PFSK-1 (cell line): ENCODE measurements around the gene DENND4B.

Experiments
- FOXP2 ChIP-seq: optimal IDR thresholded peaks from 2 replicates; pipeline ENCODE3; 2011; ENCODE audit warnings: borderline replicate concordance, control low read depth, inconsistent platforms; ENCODE audit not compliant: insufficient read depth; ENCODE audit errors: extremely low read length, extremely low read depth
- POLR2AphosphoS5 ChIP-seq: IDR thresholded peaks from 2 replicates; pipeline ENCODE4 v1.6.1; 2012; ENCODE audit warnings: low read depth, mild to moderate bottlenecking, control low read depth, low read length, moderate library complexity
- REST ChIP-seq, 2 experiments: IDR thresholded peaks; 2 replicates each; pipeline versions ENCODE4 v1.6.1 to v1.8.0; 2011 to 2012; ENCODE audit warnings: low read depth in 2 of 2, low read length in 2 of 2, control low read depth in 1 of 2, inconsistent platforms in 1 of 2, mild to moderate bottlenecking in 1 of 2, moderate library complexity in 1 of 2; ENCODE audit not compliant: insufficient read depth in 1 of 2
- SIN3A ChIP-seq: IDR thresholded peaks from 2 replicates; pipeline ENCODE4 v1.6.1; 2012; ENCODE audit warnings: mild to moderate bottlenecking, low read length, moderate library complexity, borderline replicate concordance; ENCODE audit not compliant: insufficient read depth
- TAF1 ChIP-seq: IDR thresholded peaks from 2 replicates; pipeline ENCODE4 v1.6.1; 2012; ENCODE audit warnings: low read length, control low read depth, borderline replicate concordance; ENCODE audit not compliant: insufficient read depth

Gene DENND4B

GRCh38 chr1:153888533-153888932 lies 58.0 kb downstream of the DENND4B start:
- TF ChIP-seq SIN3A (no peak), POLR2AphosphoS5 (no peak), REST (IDR thresholded peaks at IDR 0.05; ENCODE audit: insufficient read depth in 1 of 2, low read depth in 2 of 2, low read length in 2 of 2) (no peak), TAF1 (no peak), FOXP2 (no peak)

DNA sequence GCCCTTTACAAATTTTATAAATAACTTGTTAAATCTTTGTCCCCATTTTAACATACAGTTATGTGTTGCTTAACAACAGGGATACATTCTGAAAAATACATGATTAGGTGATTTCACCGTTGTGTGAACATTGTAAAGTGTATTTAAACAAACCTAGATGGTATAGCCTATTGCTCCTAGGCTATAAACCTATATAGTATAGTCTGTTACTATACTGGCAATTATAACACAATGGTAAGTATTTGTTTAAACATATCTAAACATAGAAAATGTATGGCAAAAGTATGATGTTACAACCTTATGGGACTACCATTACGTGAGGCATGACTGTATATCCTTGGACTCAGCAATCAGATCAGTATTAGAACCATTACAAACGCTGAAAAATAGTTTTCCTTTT lies 60.4 kb downstream of the DENND4B start:
- no peak for TF ChIP-seq POLR2AphosphoS5
- TF ChIP-seq FOXP2: no peak
- TF ChIP-seq REST (IDR thresholded peaks at IDR 0.05; ENCODE audit: insufficient read depth in 1 of 2, low read depth in 2 of 2, low read length in 2 of 2): no peak
- no peak for TF ChIP-seq SIN3A
- TF ChIP-seq TAF1: no peak

DNA sequence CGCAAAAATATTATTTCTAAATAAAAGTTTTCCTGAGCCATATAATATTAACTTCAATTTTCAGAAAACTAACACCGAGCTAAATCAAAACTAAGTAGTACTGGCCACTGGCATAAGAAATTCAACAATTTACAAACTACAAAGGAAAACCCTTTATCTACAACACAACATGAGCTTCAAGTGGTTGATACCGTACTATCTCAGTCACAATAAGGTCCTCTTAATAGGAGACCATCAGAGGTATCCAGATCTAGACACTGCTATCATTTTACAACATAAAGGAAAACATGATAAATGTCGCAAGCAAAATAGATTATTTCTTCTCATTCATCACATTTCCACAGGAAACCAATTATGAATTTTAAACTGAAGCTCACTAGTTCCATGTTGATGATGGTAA lies 63.3 kb downstream of the DENND4B start:
- TF ChIP-seq REST (IDR thresholded peaks at IDR 0.05; ENCODE audit: insufficient read depth in 1 of 2, low read depth in 2 of 2, low read length in 2 of 2) (no peak), POLR2AphosphoS5 (no peak), TAF1 (no peak)

DNA sequence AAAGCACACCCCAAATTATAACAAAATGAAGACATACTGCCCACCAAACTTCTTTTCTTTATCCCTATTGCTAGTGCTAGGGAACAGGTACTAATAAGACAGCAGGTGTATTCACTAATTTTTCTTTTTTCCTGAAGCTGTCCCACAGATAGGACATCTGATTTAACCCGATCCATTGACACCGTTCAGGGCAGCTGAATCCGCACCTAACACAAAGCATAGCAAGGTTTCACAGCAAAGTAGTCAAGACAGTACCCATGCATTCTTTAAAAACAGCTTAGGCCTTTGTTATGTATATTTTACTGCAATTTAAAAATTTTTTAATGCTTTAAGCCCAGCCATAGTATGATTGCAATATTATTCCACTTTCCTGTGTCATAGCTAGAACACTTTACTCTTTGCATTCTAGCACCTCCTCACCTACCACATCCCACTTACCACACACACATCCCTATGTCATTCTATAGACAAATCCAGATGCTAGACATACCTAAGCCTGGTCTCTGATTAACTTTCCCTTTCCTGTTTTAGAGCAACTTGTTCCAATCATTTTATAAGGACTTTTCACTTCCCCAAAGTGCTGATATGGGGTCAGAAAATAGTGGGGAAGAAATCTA lies 64.1 kb downstream of the DENND4B start:
- TF ChIP-seq FOXP2 (no peak), SIN3A (no peak), REST (IDR thresholded peaks at IDR 0.05; ENCODE audit: insufficient read depth in 1 of 2, low read depth in 2 of 2, low read length in 2 of 2) (no peak), TAF1 (0 out of 2 replicates have a peak, but pooled peaks have one; percentile 5)

DNA sequence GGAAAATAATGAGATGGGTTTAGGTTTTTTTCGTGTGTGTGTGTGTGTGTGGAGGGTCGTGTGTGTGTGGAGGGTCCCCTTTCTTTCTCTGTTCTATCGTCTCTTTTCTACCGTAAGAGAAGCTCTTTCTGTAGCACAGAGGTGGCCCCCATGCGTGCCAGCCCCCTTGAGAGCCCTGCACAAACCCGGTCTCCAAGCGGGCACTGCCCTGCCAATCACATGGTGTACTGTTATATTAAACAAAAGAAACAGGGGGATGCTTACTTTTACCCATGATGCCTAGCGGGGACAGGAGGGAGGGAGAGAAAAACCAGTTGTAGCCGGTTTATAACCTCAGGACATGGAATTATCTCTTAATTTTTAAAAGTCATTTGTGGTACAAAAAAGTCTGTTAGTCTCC lies 64.8 kb downstream of the DENND4B start:
- TF ChIP-seq REST (IDR thresholded peaks at IDR 0.05; ENCODE audit: insufficient read depth in 1 of 2, low read depth in 2 of 2, low read length in 2 of 2) (no peak), TAF1 (no peak), SIN3A (no peak), FOXP2 (no peak), POLR2AphosphoS5 (peak; percentile 78)
